ENCODE measurements around the gene IDI1.

- no peak for TF ChIP-seq EZH2phosphoT487 (IDR thresholded peaks at IDR 0.05; ENCODE audit: insufficient read depth, low read depth)
- TF ChIP-seq EZH2 (IDR thresholded peaks at IDR 0.05; ENCODE audit: insufficient read depth, poor library complexity, severe bottlenecking), result no peak
Measured at GRCh38 chr10:1041514-1041913, 7.4 kb downstream of the IDI1 start.
